GM19099 (cell line): ENCODE data around the gene KIF21B.

ENCODE experiments used
- POLR2A ChIP-seq: IDR thresholded peaks from 3 replicates; pipeline ENCODE4 v1.6.1; 2011; ENCODE audit warnings: low read depth; ENCODE audit not compliant: insufficient read length; ENCODE audit errors: extremely low read depth

KIF21B gene

GRCh38 chr1:200923601-200924000, 99.9 kb downstream of the KIF21B start:
- TF ChIP-seq POLR2A: no peak

- TF ChIP-seq POLR2A: no peak
Measured at GRCh38 chr1:200922406-200922805, 101.1 kb downstream of the KIF21B start.

DNA sequence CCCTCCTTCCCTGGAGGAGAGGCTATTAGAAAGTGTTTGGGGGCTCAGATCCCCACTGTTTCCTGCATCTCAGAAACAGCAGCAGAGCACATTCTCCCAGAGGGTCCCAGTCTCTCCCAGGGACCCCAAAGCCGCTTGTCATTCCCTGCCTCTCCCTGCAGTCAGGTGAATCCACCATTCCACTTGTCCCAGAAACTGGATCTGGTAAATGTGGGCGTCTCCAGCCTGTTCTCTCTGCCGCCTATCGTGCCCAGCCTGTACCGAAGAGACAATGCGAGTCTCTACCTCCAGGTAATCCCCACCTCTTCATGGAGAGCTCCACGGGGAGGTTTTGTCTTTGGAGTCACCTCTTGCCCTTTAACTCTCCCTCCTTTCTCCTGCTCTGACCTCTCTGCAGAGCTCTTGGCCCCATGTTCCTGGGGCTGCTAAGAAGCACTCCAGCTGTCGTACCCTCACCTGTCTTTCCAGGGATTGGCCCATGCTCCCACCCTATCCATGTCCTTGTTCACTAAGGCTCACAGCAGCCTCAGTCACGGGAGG, 101.9 kb downstream of the KIF21B start:
- no peak for TF ChIP-seq POLR2A
